Endothelial cell of umbilical vein (primary cell): Measurements from ENCODE around the gene FRMD7. TPM values are rescaled to one million over a fixed set of nuclear protein-coding genes. Genes with fewer than 3 reads are reported as not detected.
A peak's percentile ranks its signal among the peaks of the same experiment; 100 is the strongest.

Experiments used
- BruUV-seq: library from RNA; stranded (reverse); fragments of 400-500 nt; replicated peaks from 2 replicates; lab custom pipeline; 2021; lab: Mats Ljungman, UMichigan
- CTCF ChIA-PET: fragments of 300-600, 350-600 bp; sonication (Branson Sonifier 250); formaldehyde crosslinking; loops from one replicate; lab custom pipeline; 2021; ENCODE audit warnings: antibody characterized with exemption, inconsistent platforms; lab: Charles Lee
- POLR2A ChIA-PET: fragments of 300-600, 350-600 bp; sonication (Branson Sonifier 250); formaldehyde crosslinking; loops from one replicate; lab custom pipeline; 2021; ENCODE audit warnings: antibody characterized with exemption, inconsistent platforms; lab: Charles Lee
- DNase-seq: peaks from one replicate; pipeline ENCODE4 v3.0.0-alpha.2; 2011; ENCODE audit warnings: low read depth, low spot score
- FAIRE-seq: peaks from 2 replicates; lab custom pipeline; 2011; peaks lifted over from hg19 to GRCh38; lab: Jason Lieb, UNC
- H2AFZ ChIP-seq: 2 replicates; pipeline ENCODE4 v1.6.0; 2012; ENCODE audit warnings: low read depth, low read length, control low read depth, inconsistent platforms
- H3K27ac ChIP-seq: 2 replicates; pipeline ENCODE4 v1.5.1; 2011; ENCODE audit warnings: low read depth, mild to moderate bottlenecking, control low read depth, low read length, moderate library complexity; ENCODE audit not compliant: insufficient read depth
- H3K27me3 ChIP-seq, 2 experiments: 2 replicates each; pipeline versions ENCODE4 v1.6.0 to v1.6.1; 2011; ENCODE audit warnings: low read length in 2 of 2, mixed read lengths in 1 of 2; ENCODE audit not compliant: control insufficient read depth in 2 of 2, insufficient read depth in 2 of 2
- H3K36me3 ChIP-seq, 2 experiments: 2 replicates in 1 of 2; 3 replicates in 1 of 2; pipeline ENCODE4 v1.5.1; 2011; ENCODE audit warnings: low read length in 2 of 2, mild to moderate bottlenecking in 1 of 2, moderate library complexity in 1 of 2; ENCODE audit not compliant: control insufficient read depth in 2 of 2, insufficient read depth in 2 of 2; ENCODE audit errors: extremely low read depth in 1 of 2
- H3K4me1 ChIP-seq: 3 replicates; pipeline ENCODE4 v1.5.1; 2011; ENCODE audit warnings: mild to moderate bottlenecking, low read length; ENCODE audit not compliant: control insufficient read depth, insufficient read depth; ENCODE audit errors: extremely low read depth
- H3K4me2 ChIP-seq: 2 replicates; pipeline ENCODE4 v1.6.1; 2011; ENCODE audit warnings: low read length, control low read depth, mixed read lengths; ENCODE audit not compliant: insufficient read depth
- H3K4me3 ChIP-seq, 3 experiments: fragments of 200-600 bp in 1 of 3; sonication (generic), shearing (Covaris generic) in 1 of 3; replicated peaks in 1 of 3; 2 replicates each; pipeline ENCODE4 v1.5.1; 2011 to 2016; ENCODE audit warnings: control low read depth in 3 of 3, low read length in 3 of 3, mild to moderate bottlenecking in 2 of 3, inconsistent platforms in 1 of 3, low read depth in 1 of 3, moderate library complexity in 1 of 3; ENCODE audit not compliant: insufficient read depth in 1 of 3
- H3K79me2 ChIP-seq: 2 replicates; pipeline ENCODE4 v1.6.0; 2012; ENCODE audit warnings: low read length, inconsistent platforms; ENCODE audit not compliant: control insufficient read depth, insufficient read depth
- H3K9ac ChIP-seq: replicated peaks from 2 replicates; pipeline ENCODE3; 2011; ENCODE audit warnings: low read length, control low read depth; ENCODE audit not compliant: insufficient read depth; ENCODE audit errors: extremely low read depth
- H3K9me1 ChIP-seq: replicated peaks from 3 replicates; pipeline ENCODE4 v1.6.0; 2011; ENCODE audit warnings: mild to moderate bottlenecking, low read length; ENCODE audit not compliant: control insufficient read depth, insufficient read depth; ENCODE audit errors: extremely low read depth
- H3K9me3 ChIP-seq: replicated peaks from 2 replicates; pipeline ENCODE4 v1.5.1; 2012; ENCODE audit warnings: low read length, inconsistent platforms; ENCODE audit not compliant: control insufficient read depth, insufficient read depth
- H4K20me1 ChIP-seq: replicated peaks from 2 replicates; pipeline ENCODE3; 2011; ENCODE audit warnings: mild to moderate bottlenecking, low read length; ENCODE audit not compliant: control insufficient read depth, insufficient read depth; ENCODE audit errors: extremely low read depth
- CTCF ChIP-seq, 2 donors: IDR thresholded peaks; 1 replicate in 1 of 2; 2 replicates in 1 of 2; pipeline ENCODE4 v1.5.1; 2011; ENCODE audit warnings: low read length in 2 of 2, mild to moderate bottlenecking in 2 of 2, moderate library complexity in 2 of 2, control low read depth in 1 of 2, inconsistent platforms in 1 of 2, low read depth in 1 of 2; ENCODE audit not compliant: insufficient read depth in 1 of 2; ENCODE audit errors: extremely low read depth in 1 of 2
- EZH2 ChIP-seq: IDR thresholded peaks from 2 replicates; pipeline ENCODE4 v1.6.1; 2012; ENCODE audit warnings: borderline replicate concordance, low read depth, mild to moderate bottlenecking, moderate library complexity, low read length, inconsistent platforms; ENCODE audit not compliant: severe bottlenecking
- FOS ChIP-seq: IDR thresholded peaks from 2 replicates; pipeline ENCODE4 v1.6.1; 2011; ENCODE audit warnings: mild to moderate bottlenecking, low read length, moderate library complexity, borderline replicate concordance; ENCODE audit not compliant: insufficient read depth
- GATA2 ChIP-seq: IDR thresholded peaks from 2 replicates; pipeline ENCODE4 v1.7.0; 2011; ENCODE audit warnings: low read depth, mild to moderate bottlenecking, moderate library complexity, mixed read lengths, low read length; ENCODE audit not compliant: insufficient read length, insufficient read depth
- JUN ChIP-seq: IDR thresholded peaks from 2 replicates; pipeline ENCODE4 v1.6.1; 2011; ENCODE audit warnings: borderline replicate concordance, low read depth; ENCODE audit not compliant: insufficient read length, insufficient read depth
- MAX ChIP-seq: IDR thresholded peaks from 2 replicates; pipeline ENCODE4 v1.6.1; 2011; ENCODE audit not compliant: insufficient read depth, insufficient read length
- MYC ChIP-seq: IDR thresholded peaks from one replicate; pipeline ENCODE4 v1.6.1; 2011; ENCODE audit warnings: mild to moderate bottlenecking, low read depth, low read length
- POLR2A ChIP-seq: IDR thresholded peaks from 2 replicates; pipeline ENCODE4 v1.6.1; 2012; ENCODE audit warnings: low read depth, mild to moderate bottlenecking, control low read depth, low read length
- POLR2AphosphoS5 ChIP-seq: IDR thresholded peaks from 2 replicates; pipeline ENCODE4 v1.6.1; 2012; ENCODE audit warnings: low read depth, mild to moderate bottlenecking, control low read depth, low read length, moderate library complexity; ENCODE audit not compliant: insufficient read depth
- dilution Hi-C: fragments of 300-500 bp; cut with MboI; formaldehyde crosslinking; loops from one replicate; pipeline ENCODE4 v1.15.0; 2019; ENCODE audit warnings: low sequenced_read_pairs; ENCODE audit not compliant: extremely low pct_ligation_motif_present
- intact Hi-C: fragments of 100-400 bp; cut with micrococcal nuclease; formaldehyde crosslinking; loops from one replicate; pipeline ENCODE4 v1.10.0; 2022
- polyA plus RNA-seq, 4 experiments: library from polyadenylated mRNA; depleted of rRNA in 3 of 4; stranded (reverse) in 3 of 4; unstranded in 1 of 4; fragments of >200 nt; gene quantifications; 2 replicates each; pipeline versions ENCODE4 v1.2.1 to v1.2.3, GENCODE V29; 2011 to 2012; ENCODE audit warnings: missing spikeins in 1 of 4
- total RNA-seq: library from RNA; stranded (reverse); gene quantifications from 2 replicates; pipeline ENCODE4 v1.2.3, GENCODE V29; 2021

The FRMD7 gene
- total and polyA plus RNA-seq, 2 donors (not counting 3 experiments of a cell fraction or from before 2014, with no cell fraction given): not detected

GRCh38 chrX:132058975-132059374, 68.8 kb downstream of the FRMD7 start:
- Histone ChIP-seq H3K79me2 (no peaks in the 10 kb centered on the region), H3K27me3 (no peaks in the 10 kb centered on the region), H3K9me1 (no peaks in the 10 kb centered on the region), H3K9me3 (no peaks in the 10 kb centered on the region), H3K9ac (no peak overlapping the region), H3K4me1 (no peaks in the 10 kb centered on the region), H4K20me1 (no peaks in the 10 kb centered on the region), H3K36me3 (no peaks in the 10 kb centered on the region), H3K27ac (no peak overlapping the region), H3K4me3 (no peak overlapping the region), H2AFZ (no peak overlapping the region), H3K4me2 (no peak overlapping the region)
- dilution Hi-C loops (no loop called here), intact Hi-C loops (no loop called here)
- FAIRE-seq (peak; percentile 44), DNase-seq (no peak)
- no TSS peak for BruUV-seq
- ChIA-PET POLR2A (no interaction called here), CTCF (no interaction called here)
- TF ChIP-seq POLR2AphosphoS5 (no peak), FOS (no peak), MYC (no peak), CTCF (IDR thresholded peaks at IDR 0.05; ENCODE audit: extremely low read depth in 1 of 2, insufficient read depth in 1 of 2, low read depth in 1 of 2, low read length in 2 of 2) (no peak), EZH2 (no peak), GATA2 (no peak), MAX (no peak), POLR2A (no peak), JUN (no peak)
